ENCODE data around the gene FHIT.

The FHIT gene

GRCh38 chr3:61184956-61185355 is 66.3 kb downstream of the FHIT start:
- no peak overlapping the region for H3K27ac ChIP-seq (ENCODE audit: low read depth, low read length)

GRCh38 chr3:61182662-61183061 is 68.6 kb downstream of the FHIT start:
- H3K4me1 ChIP-seq (ENCODE audit: control insufficient read depth, insufficient read depth, low read length), result no peaks in the 10 kb centered on the region

More at GRCh38 chr3:61184956-61185355, 66.3 kb downstream of the FHIT start:
- Histone ChIP-seq H3K27me3 (ENCODE audit: control insufficient read depth, insufficient read depth, low read length) (no peaks in the 10 kb centered on the region), H3K4me3 (ENCODE audit: low read length) (no peak overlapping the region), H3K4me1 (ENCODE audit: control insufficient read depth, insufficient read depth, low read length) (no peaks in the 10 kb centered on the region), H3K36me3 (ENCODE audit: control insufficient read depth, insufficient read depth, low read length) (no peaks in the 10 kb centered on the region), H3K9ac (ENCODE audit: low read length) (no peak overlapping the region)

DNA sequence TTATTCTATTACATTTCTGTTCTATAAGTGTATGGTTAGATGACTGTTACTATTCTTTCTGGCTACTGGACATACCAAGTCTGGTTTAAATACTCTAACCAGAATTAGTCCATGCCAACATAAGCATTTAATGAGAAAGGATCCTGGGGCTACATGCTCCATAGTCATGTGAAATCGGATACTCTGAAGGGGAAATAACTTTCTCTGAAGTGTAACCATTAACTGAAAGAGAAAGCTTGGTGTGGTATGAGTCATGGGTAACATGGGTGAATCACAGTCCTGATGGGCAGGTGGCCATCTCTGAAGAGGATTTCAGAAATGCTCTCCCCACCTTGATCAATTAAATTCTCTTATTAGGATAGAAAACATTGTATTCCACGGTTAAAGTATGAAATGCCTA is 69.4 kb downstream of the FHIT start:
- H3K27me3 ChIP-seq (ENCODE audit: control insufficient read depth, insufficient read depth, low read length), result no peaks in the 10 kb centered on the region
- H3K4me3 ChIP-seq (ENCODE audit: low read length), result no peak overlapping the region
- H3K27ac ChIP-seq (ENCODE audit: low read depth, low read length), result no peak overlapping the region
- no peaks in the 10 kb centered on the region for H3K4me1 ChIP-seq (ENCODE audit: control insufficient read depth, insufficient read depth, low read length)
- no peaks in the 10 kb centered on the region for H3K36me3 ChIP-seq (ENCODE audit: control insufficient read depth, insufficient read depth, low read length)
- H3K9ac ChIP-seq (ENCODE audit: low read length), result no peak overlapping the region

More at GRCh38 chr3:61182662-61183061, 68.6 kb downstream of the FHIT start:
- Histone ChIP-seq H3K4me3 (ENCODE audit: low read length) (no peak overlapping the region), H3K27ac (ENCODE audit: low read depth, low read length) (no peak overlapping the region), H3K27me3 (ENCODE audit: control insufficient read depth, insufficient read depth, low read length) (no peaks in the 10 kb centered on the region), H3K9ac (ENCODE audit: low read length) (no peak overlapping the region), H3K36me3 (ENCODE audit: control insufficient read depth, insufficient read depth, low read length) (no peaks in the 10 kb centered on the region)

DNA sequence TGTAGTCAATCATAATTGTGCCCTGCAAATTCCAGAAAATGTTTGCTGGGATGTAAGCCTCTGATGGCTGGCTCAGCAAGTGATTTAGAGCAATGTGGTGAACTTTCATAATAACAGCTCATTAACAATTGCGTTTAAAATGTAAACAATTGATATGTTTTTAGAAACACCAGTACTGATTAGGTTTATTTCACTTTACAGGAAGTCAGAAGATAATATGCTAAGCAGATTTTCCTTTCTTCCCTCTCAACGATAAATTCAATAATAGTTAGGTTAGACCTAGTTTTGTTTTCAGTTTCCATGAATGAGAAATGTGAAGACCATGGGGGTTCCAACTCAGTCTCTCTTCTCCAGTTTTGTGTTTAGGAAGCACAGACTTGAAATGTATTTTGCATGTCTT is 71.0 kb downstream of the FHIT start:
- Histone ChIP-seq H3K4me1 (ENCODE audit: control insufficient read depth, insufficient read depth, low read length) (no peaks in the 10 kb centered on the region), H3K4me3 (ENCODE audit: low read length) (no peak overlapping the region), H3K9ac (ENCODE audit: low read length) (no peak overlapping the region), H3K27me3 (ENCODE audit: control insufficient read depth, insufficient read depth, low read length) (no peaks in the 10 kb centered on the region), H3K36me3 (ENCODE audit: control insufficient read depth, insufficient read depth, low read length) (no peaks in the 10 kb centered on the region), H3K27ac (ENCODE audit: low read depth, low read length) (no peak overlapping the region)

DNA sequence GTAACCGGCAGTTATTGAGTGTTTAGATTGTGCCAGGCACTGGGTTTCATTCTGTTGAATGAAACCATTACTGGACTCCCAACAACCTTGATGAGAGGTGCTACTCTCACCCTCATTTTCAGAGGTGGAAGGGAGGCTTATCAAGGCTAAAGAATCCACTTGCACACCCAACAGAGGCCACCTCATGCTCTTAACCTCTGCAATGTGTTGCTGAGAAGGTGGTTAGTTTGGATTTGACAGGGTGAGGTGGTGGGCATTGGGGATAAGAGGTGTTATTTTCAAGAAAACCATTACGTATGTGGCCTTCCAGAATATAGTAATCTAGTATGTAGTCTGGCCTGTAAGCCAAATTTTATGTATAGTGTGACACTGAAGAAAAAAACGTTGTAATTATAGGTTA is 73.1 kb downstream of the FHIT start:
- no peak overlapping the region for H3K4me3 ChIP-seq (ENCODE audit: low read length)
- H3K36me3 ChIP-seq (ENCODE audit: control insufficient read depth, insufficient read depth, low read length), result no peaks in the 10 kb centered on the region

DNA sequence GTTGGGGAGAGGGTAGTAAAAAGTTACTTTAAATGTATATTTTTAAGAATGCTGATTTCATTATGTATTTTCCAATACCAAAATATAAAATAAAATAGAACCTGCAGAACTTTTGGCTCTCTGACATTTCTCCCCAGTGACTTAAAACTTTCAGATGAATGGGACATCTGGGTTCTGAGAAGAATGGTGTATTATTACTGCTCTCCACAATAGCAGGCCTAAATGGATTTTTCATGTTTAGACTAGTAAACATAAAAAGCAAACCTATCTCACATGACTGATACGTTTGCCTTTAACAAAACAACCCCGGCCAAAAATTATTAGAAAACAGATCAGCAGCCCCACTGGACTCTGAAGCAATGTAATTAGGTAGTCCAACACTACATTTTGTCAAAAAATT is 73.8 kb downstream of the FHIT start:
- Histone ChIP-seq H3K27me3 (ENCODE audit: control insufficient read depth, insufficient read depth, low read length) (no peaks in the 10 kb centered on the region), H3K4me3 (ENCODE audit: low read length) (no peak overlapping the region), H3K9ac (ENCODE audit: low read length) (no peak overlapping the region), H3K4me1 (ENCODE audit: control insufficient read depth, insufficient read depth, low read length) (no peaks in the 10 kb centered on the region), H3K27ac (ENCODE audit: low read depth, low read length) (no peak overlapping the region), H3K36me3 (ENCODE audit: control insufficient read depth, insufficient read depth, low read length) (no peaks in the 10 kb centered on the region)

More for the DNA sequence above, 73.1 kb downstream of the FHIT start:
- Histone ChIP-seq H3K4me1 (ENCODE audit: control insufficient read depth, insufficient read depth, low read length) (no peaks in the 10 kb centered on the region), H3K9ac (ENCODE audit: low read length) (no peak overlapping the region), H3K27me3 (ENCODE audit: control insufficient read depth, insufficient read depth, low read length) (no peaks in the 10 kb centered on the region), H3K27ac (ENCODE audit: low read depth, low read length) (no peak overlapping the region)

- H3K4me1 ChIP-seq (ENCODE audit: control insufficient read depth, insufficient read depth, low read length), result no peaks in the 10 kb centered on the region
- H3K27me3 ChIP-seq (ENCODE audit: control insufficient read depth, insufficient read depth, low read length), result no peaks in the 10 kb centered on the region
- H3K36me3 ChIP-seq (ENCODE audit: control insufficient read depth, insufficient read depth, low read length), result no peaks in the 10 kb centered on the region
- no peak overlapping the region for H3K9ac ChIP-seq (ENCODE audit: low read length)
- H3K27ac ChIP-seq (ENCODE audit: low read depth, low read length), result no peak overlapping the region
- H3K4me3 ChIP-seq (ENCODE audit: low read length), result no peak overlapping the region
Measured at GRCh38 chr3:61173676-61174075, 77.6 kb downstream of the FHIT start.

GRCh38 chr3:61172684-61173083 is 78.6 kb downstream of the FHIT start:
- no peaks in the 10 kb centered on the region for H3K4me1 ChIP-seq (ENCODE audit: control insufficient read depth, insufficient read depth, low read length)
- H3K36me3 ChIP-seq (ENCODE audit: control insufficient read depth, insufficient read depth, low read length), result no peaks in the 10 kb centered on the region
- H3K27ac ChIP-seq (ENCODE audit: low read depth, low read length), result no peak overlapping the region

GRCh38 chr3:61172203-61172602 is 79.0 kb downstream of the FHIT start:
- H3K4me1 ChIP-seq (ENCODE audit: control insufficient read depth, insufficient read depth, low read length), result no peaks in the 10 kb centered on the region

More at GRCh38 chr3:61172684-61173083, 78.6 kb downstream of the FHIT start:
- Histone ChIP-seq H3K4me3 (ENCODE audit: low read length) (no peak overlapping the region), H3K27me3 (ENCODE audit: control insufficient read depth, insufficient read depth, low read length) (no peaks in the 10 kb centered on the region), H3K9ac (ENCODE audit: low read length) (no peak overlapping the region)

GRCh38 chr3:61169621-61170251 is 81.5 kb downstream of the FHIT start:
- Histone ChIP-seq H3K9ac (ENCODE audit: low read length) (no peak overlapping the region), H3K36me3 (ENCODE audit: control insufficient read depth, insufficient read depth, low read length) (no peaks in the 10 kb centered on the region), H3K27me3 (ENCODE audit: control insufficient read depth, insufficient read depth, low read length) (no peaks in the 10 kb centered on the region), H3K27ac (ENCODE audit: low read depth, low read length) (no peak overlapping the region), H3K4me3 (ENCODE audit: low read length) (no peak overlapping the region), H3K4me1 (ENCODE audit: control insufficient read depth, insufficient read depth, low read length) (no peaks in the 10 kb centered on the region)

More at GRCh38 chr3:61172203-61172602, 79.0 kb downstream of the FHIT start:
- Histone ChIP-seq H3K27me3 (ENCODE audit: control insufficient read depth, insufficient read depth, low read length) (no peaks in the 10 kb centered on the region), H3K9ac (ENCODE audit: low read length) (no peak overlapping the region), H3K36me3 (ENCODE audit: control insufficient read depth, insufficient read depth, low read length) (no peaks in the 10 kb centered on the region), H3K4me3 (ENCODE audit: low read length) (no peak overlapping the region), H3K27ac (ENCODE audit: low read depth, low read length) (no peak overlapping the region)

- no peaks in the 10 kb centered on the region for H3K4me1 ChIP-seq (ENCODE audit: control insufficient read depth, insufficient read depth, low read length)
- no peak overlapping the region for H3K9ac ChIP-seq (ENCODE audit: low read length)
- no peak overlapping the region for H3K27ac ChIP-seq (ENCODE audit: low read depth, low read length)
- H3K4me3 ChIP-seq (ENCODE audit: low read length), result no peak overlapping the region
- no peaks in the 10 kb centered on the region for H3K27me3 ChIP-seq (ENCODE audit: control insufficient read depth, insufficient read depth, low read length)
- H3K36me3 ChIP-seq (ENCODE audit: control insufficient read depth, insufficient read depth, low read length), result no peaks in the 10 kb centered on the region
Measured at GRCh38 chr3:61168286-61168685, 83.0 kb downstream of the FHIT start.

GRCh38 chr3:61162965-61163364 is 88.3 kb downstream of the FHIT start:
- Histone ChIP-seq H3K4me3 (ENCODE audit: low read length) (no peak overlapping the region), H3K27me3 (ENCODE audit: control insufficient read depth, insufficient read depth, low read length) (no peaks in the 10 kb centered on the region), H3K9ac (ENCODE audit: low read length) (no peak overlapping the region), H3K4me1 (ENCODE audit: control insufficient read depth, insufficient read depth, low read length) (no peaks in the 10 kb centered on the region), H3K36me3 (ENCODE audit: control insufficient read depth, insufficient read depth, low read length) (no peaks in the 10 kb centered on the region), H3K27ac (ENCODE audit: low read depth, low read length) (no peak overlapping the region)

GRCh38 chr3:61158667-61159066 is 92.6 kb downstream of the FHIT start:
- no peak overlapping the region for H3K27ac ChIP-seq (ENCODE audit: low read depth, low read length)
- no peaks in the 10 kb centered on the region for H3K27me3 ChIP-seq (ENCODE audit: control insufficient read depth, insufficient read depth, low read length)
- H3K4me3 ChIP-seq (ENCODE audit: low read length), result no peak overlapping the region
- no peak overlapping the region for H3K9ac ChIP-seq (ENCODE audit: low read length)
- H3K4me1 ChIP-seq (ENCODE audit: control insufficient read depth, insufficient read depth, low read length), result no peaks in the 10 kb centered on the region
- no peaks in the 10 kb centered on the region for H3K36me3 ChIP-seq (ENCODE audit: control insufficient read depth, insufficient read depth, low read length)

Measured in rectal smooth muscle tissue (tissue), 1 donor.